Keratinocyte (primary cell): ENCODE results near the gene NKX6-1. TPM values are rescaled to one million over a fixed set of nuclear protein-coding genes. Genes with fewer than 3 reads are reported as not detected.

Source experiments
- DNase-seq: peaks from one replicate; pipeline ENCODE4 v3.0.0-alpha.2; 2011; ENCODE audit warnings: low read depth, missing footprints, low spot score
- FAIRE-seq: peaks from 2 replicates; lab custom pipeline; 2011; peaks lifted over from hg19 to GRCh38; lab: Jason Lieb, UNC
- H2AFZ ChIP-seq: 2 replicates; pipeline ENCODE4 v1.6.0; 2012; ENCODE audit warnings: low read length, control low read depth, inconsistent platforms; ENCODE audit not compliant: control insufficient read depth
- H3K27ac ChIP-seq: 2 replicates; pipeline ENCODE4 v1.5.1; 2011; ENCODE audit warnings: low read length; ENCODE audit not compliant: control insufficient read depth, insufficient read depth
- H3K27me3 ChIP-seq: 3 replicates; pipeline ENCODE4 v1.6.0; 2011; ENCODE audit warnings: low read length; ENCODE audit not compliant: control insufficient read depth, insufficient read depth; ENCODE audit errors: extremely low read depth
- H3K36me3 ChIP-seq, 2 experiments: 2 replicates in 1 of 2; 3 replicates in 1 of 2; pipeline ENCODE4 v1.5.1; 2011; ENCODE audit warnings: low read length in 2 of 2, mild to moderate bottlenecking in 1 of 2; ENCODE audit not compliant: control insufficient read depth in 2 of 2, insufficient read depth in 2 of 2; ENCODE audit errors: extremely low read depth in 1 of 2
- H3K4me1 ChIP-seq: 3 replicates; pipeline ENCODE4 v1.5.1; 2011; ENCODE audit warnings: low read length; ENCODE audit not compliant: control insufficient read depth, insufficient read depth; ENCODE audit errors: extremely low read depth
- H3K4me2 ChIP-seq: 3 replicates; pipeline ENCODE4 v1.6.0; 2011; ENCODE audit warnings: low read depth, low read length; ENCODE audit not compliant: control insufficient read depth, insufficient read depth; ENCODE audit errors: extremely low read depth
- H3K4me3 ChIP-seq, 3 experiments: fragments of 200-600 bp in 1 of 3; sonication (generic) in 1 of 3; 2 replicates in 2 of 3; 3 replicates in 1 of 3; pipeline ENCODE4 v1.5.1; 2011 to 2016; ENCODE audit warnings: low read length in 3 of 3, mild to moderate bottlenecking in 3 of 3, control low read depth in 2 of 3, inconsistent platforms in 1 of 3, low read depth in 1 of 3, mixed read lengths in 1 of 3, mixed run types in 1 of 3, moderate library complexity in 1 of 3; ENCODE audit not compliant: control insufficient read depth in 2 of 3, insufficient read depth in 2 of 3; ENCODE audit errors: extremely low read depth in 1 of 3
- H3K79me2 ChIP-seq: 2 replicates; pipeline ENCODE4 v1.6.0; 2012; ENCODE audit warnings: low read length; ENCODE audit not compliant: control insufficient read depth, insufficient read depth
- H3K9ac ChIP-seq: 3 replicates; pipeline ENCODE4 v1.6.0; 2011; ENCODE audit warnings: low read length; ENCODE audit not compliant: control insufficient read depth, insufficient read depth; ENCODE audit errors: extremely low read depth
- H3K9me1 ChIP-seq: 3 replicates; pipeline ENCODE4 v1.6.0; 2011; ENCODE audit warnings: low read length; ENCODE audit not compliant: control insufficient read depth, insufficient read depth; ENCODE audit errors: extremely low read depth
- H3K9me3 ChIP-seq: 2 replicates; pipeline ENCODE4 v1.5.1; 2012; ENCODE audit warnings: low read depth, low read length; ENCODE audit not compliant: control insufficient read depth
- H4K20me1 ChIP-seq: 3 replicates; pipeline ENCODE4 v1.6.0; 2011; ENCODE audit warnings: low read length; ENCODE audit not compliant: control insufficient read depth, insufficient read depth; ENCODE audit errors: extremely low read depth
- EZH2 ChIP-seq: IDR thresholded peaks from one replicate; pipeline ENCODE4 v1.6.1; 2012; ENCODE audit warnings: inconsistent platforms, mild to moderate bottlenecking, low read length, moderate library complexity
- dilution Hi-C: fragments of 300-500 bp; cut with MboI; formaldehyde crosslinking; loops from one replicate; pipeline ENCODE4 v1.7.0; 2020; ENCODE audit warnings: low sequenced_read_pairs; ENCODE audit not compliant: extremely low pct_ligation_motif_present
- polyA plus RNA-seq, 5 experiments: library from polyadenylated mRNA; depleted of rRNA in 3 of 5; stranded (reverse) in 3 of 5; stranded (forward) in 1 of 5; unstranded in 1 of 5; fragments of >200 nt; gene quantifications; 1 replicate in 1 of 5; 2 replicates in 3 of 5; 3 replicates in 1 of 5; pipeline versions ENCODE4 v1.2.1 to v1.2.3, GENCODE V29; 2011 to 2012; ENCODE audit warnings: missing spikeins in 2 of 5, low read depth in 1 of 5, low replicate concordance in 1 of 5
- TF ChIP-seq, protein P1 (sequence below), 3 experiments: IDR thresholded peaks in 1 of 3; conservative IDR thresholded peaks in 1 of 3; optimal IDR thresholded peaks in 1 of 3; 2 replicates in 2 of 3; 3 replicates in 1 of 3; pipeline versions ENCODE3 to v1.5.1; 2011; ENCODE audit warnings: low read length in 3 of 3, mild to moderate bottlenecking in 3 of 3, moderate library complexity in 2 of 3, control low read depth in 1 of 3, inconsistent platforms in 1 of 3; ENCODE audit not compliant: insufficient read depth in 2 of 3; ENCODE audit errors: extremely low read depth in 1 of 3

NKX6-1 gene
- polyA plus RNA-seq, 1 donor (not counting 4 experiments of a cell fraction or from before 2014, with no cell fraction given), result not detected

DNA sequence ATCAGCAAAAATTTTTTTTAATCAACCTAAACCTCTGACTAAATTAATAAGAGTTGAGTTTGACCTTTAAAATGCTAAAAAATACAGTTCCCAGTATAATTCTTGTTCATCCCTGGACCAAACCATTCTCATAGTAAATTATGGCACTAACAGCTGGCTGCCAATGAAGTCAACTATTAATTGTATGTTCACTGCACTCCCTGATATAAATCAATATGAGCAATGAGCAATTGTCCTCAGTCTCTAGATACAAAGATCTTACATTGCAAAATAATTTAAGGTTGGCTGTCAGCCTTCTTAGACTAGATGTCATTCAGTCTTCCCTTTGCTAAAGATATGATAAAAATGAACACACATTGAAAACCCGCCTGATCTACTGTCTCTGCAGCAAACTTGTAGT is 39.3 kb downstream of the NKX6-1 start:
- dilution Hi-C loops, result no loop called here
- FAIRE-seq, result no peak

DNA sequence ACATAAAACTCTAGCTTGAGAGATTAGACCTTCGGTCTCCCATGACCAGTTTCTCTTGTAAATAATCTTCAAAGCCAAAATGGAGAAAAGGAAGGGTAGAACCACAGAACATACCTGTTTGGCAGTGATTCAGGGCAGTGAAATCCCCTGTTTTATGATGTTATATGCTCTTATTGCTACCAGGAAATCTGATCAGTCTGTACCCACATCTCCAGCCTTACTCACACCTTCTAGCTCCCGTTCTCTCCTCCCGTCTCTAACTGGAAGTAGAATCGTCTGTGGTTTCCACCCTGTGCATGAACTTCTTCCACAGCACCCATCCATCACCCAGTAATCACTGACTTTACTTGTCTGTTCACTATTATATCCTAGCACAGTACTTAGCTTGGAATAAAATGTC is 42.9 kb downstream of the NKX6-1 start:
- dilution Hi-C loops, result no loop called here
- no peak overlapping the region for H3K4me3 ChIP-seq
- no peak overlapping the region for H2AFZ ChIP-seq
- H3K4me2 ChIP-seq, result no peak overlapping the region
- H3K4me1 ChIP-seq, result no peaks in the 10 kb centered on the region
- no peaks in the 10 kb centered on the region for H3K79me2 ChIP-seq
- H3K9me3 ChIP-seq, result no peaks in the 10 kb centered on the region
- no peak for FAIRE-seq
- no peak overlapping the region for H3K9ac ChIP-seq
- no peaks in the 10 kb centered on the region for H4K20me1 ChIP-seq
- no peaks in the 10 kb centered on the region for H3K36me3 ChIP-seq
- no peak for DNase-seq
- H3K27me3 ChIP-seq, result peaks cover 2% of the 10 kb centered on the region
- no peaks in the 10 kb centered on the region for H3K9me1 ChIP-seq
- TF ChIP-seq EZH2, result no peak
- TF ChIP-seq, protein P1, sequence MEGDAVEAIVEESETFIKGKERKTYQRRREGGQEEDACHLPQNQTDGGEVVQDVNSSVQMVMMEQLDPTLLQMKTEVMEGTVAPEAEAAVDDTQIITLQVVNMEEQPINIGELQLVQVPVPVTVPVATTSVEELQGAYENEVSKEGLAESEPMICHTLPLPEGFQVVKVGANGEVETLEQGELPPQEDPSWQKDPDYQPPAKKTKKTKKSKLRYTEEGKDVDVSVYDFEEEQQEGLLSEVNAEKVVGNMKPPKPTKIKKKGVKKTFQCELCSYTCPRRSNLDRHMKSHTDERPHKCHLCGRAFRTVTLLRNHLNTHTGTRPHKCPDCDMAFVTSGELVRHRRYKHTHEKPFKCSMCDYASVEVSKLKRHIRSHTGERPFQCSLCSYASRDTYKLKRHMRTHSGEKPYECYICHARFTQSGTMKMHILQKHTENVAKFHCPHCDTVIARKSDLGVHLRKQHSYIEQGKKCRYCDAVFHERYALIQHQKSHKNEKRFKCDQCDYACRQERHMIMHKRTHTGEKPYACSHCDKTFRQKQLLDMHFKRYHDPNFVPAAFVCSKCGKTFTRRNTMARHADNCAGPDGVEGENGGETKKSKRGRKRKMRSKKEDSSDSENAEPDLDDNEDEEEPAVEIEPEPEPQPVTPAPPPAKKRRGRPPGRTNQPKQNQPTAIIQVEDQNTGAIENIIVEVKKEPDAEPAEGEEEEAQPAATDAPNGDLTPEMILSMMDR (optimal IDR thresholded peaks at IDR 0.05 in 1 of 3, IDR thresholded peaks at IDR 0.05 in 1 of 3, conservative IDR thresholded peaks at IDR 0.05 in 1 of 3; ENCODE audit: extremely low read depth in 1 of 3, insufficient read depth in 2 of 3, low read length in 3 of 3), result no peak
- no peak overlapping the region for H3K27ac ChIP-seq

More for the DNA sequence above, 39.3 kb downstream of the NKX6-1 start:
- Histone ChIP-seq H3K4me3 (no peak overlapping the region), H3K9ac (no peak overlapping the region), H4K20me1 (no peaks in the 10 kb centered on the region), H3K79me2 (no peaks in the 10 kb centered on the region), H2AFZ (no peak overlapping the region), H3K4me1 (no peaks in the 10 kb centered on the region), H3K9me1 (no peaks in the 10 kb centered on the region), H3K27me3 (peaks cover 2% of the 10 kb centered on the region), H3K9me3 (no peaks in the 10 kb centered on the region), H3K4me2 (no peak overlapping the region), H3K27ac (no peak overlapping the region), H3K36me3 (no peaks in the 10 kb centered on the region)
- no peak for DNase-seq
- TF ChIP-seq, protein P1 (optimal IDR thresholded peaks at IDR 0.05 in 1 of 3, IDR thresholded peaks at IDR 0.05 in 1 of 3, conservative IDR thresholded peaks at IDR 0.05 in 1 of 3; ENCODE audit: extremely low read depth in 1 of 3, insufficient read depth in 2 of 3, low read length in 3 of 3), result no peak
- no peak for TF ChIP-seq EZH2
